Lower leg skin (tissue), 4 donors: ENCODE measurements around the gene ACADM. TPM values are rescaled to one million over a fixed set of nuclear protein-coding genes. Genes with fewer than 3 reads are reported as not detected.

ENCODE experiments used
- DNase-seq, 2 donors: peaks; one replicate each; pipeline ENCODE4 v3.0.0-alpha.2; 2019; ENCODE audit warnings: low spot score in 2 of 2
- H3K4me3 ChIP-seq: fragments of 200-600 bp; sonication (generic); 2 replicates; pipeline ENCODE4 v1.5.1; 2017; ENCODE audit warnings: mild to moderate bottlenecking, low read depth; ENCODE audit not compliant: poor library complexity, severe bottlenecking
- POLR2A ChIP-seq, 2 donors: fragments of 450-650 bp; IDR thresholded peaks; one replicate each; pipeline ENCODE4 v1.6.1; 2016 to 2017; ENCODE audit warnings: antibody characterized with exemption in 2 of 2, mild to moderate bottlenecking in 1 of 2, moderate library complexity in 1 of 2
- WGBS, 2 donors: methylation state at CpG; one replicate each; pipeline ENCODE4 v1.1.5; 2018; 5-methylcytosine and 5-hydroxymethylcytosine counted together
- intact Hi-C: fragments of 100-400 bp; cut with DNase I; formaldehyde crosslinking; loops from one replicate; pipeline ENCODE4 v1.15.0; 2023; ENCODE audit warnings: low total_unique reads
- total RNA-seq, 4 donors: library from RNA; depleted of rRNA; stranded (reverse); fragments of >200 nt; gene quantifications; one replicate each; pipeline ENCODE4 v1.1.0, GENCODE V29; 2016
- TF ChIP-seq, protein P1 (sequence below), 3 donors: fragments of 450-650 bp; IDR thresholded peaks; one replicate each; pipeline ENCODE4 v1.5.1; 2016; ENCODE audit warnings: antibody characterized with exemption in 3 of 3, mild to moderate bottlenecking in 3 of 3, moderate library complexity in 2 of 3

Gene ACADM
- total RNA-seq, 4 donors from 2014 or later = 19.4 to 47.0 (median 33.2) TPM

DNA sequence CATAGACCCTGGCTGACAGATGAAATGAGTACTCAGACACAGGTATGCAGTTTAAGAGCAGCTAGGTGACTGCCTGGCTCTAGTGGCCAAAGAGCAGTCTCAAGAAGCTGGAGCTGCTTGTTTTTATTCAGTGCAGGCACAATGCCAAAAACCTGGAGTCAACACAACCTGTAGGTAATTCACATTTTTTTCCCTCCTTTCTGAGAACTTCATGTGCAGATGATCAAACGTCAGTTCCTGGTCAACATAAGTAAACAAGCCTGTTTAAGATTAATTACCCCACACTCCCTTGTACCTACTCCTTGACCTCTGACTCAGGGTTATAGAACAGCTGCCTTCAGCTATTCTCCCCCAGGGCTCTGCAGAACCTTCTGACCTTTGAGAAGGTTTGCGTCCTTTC lies 17.3 kb upstream of the ACADM start:
- WGBS, 2 donors = 26 to 28% methylated on average over 2 of the region's 2 CpGs
- DNase-seq = no peak
- intact Hi-C loops = no loop called here
- no peak overlapping the region for H3K4me3 ChIP-seq
- TF ChIP-seq, protein P1, sequence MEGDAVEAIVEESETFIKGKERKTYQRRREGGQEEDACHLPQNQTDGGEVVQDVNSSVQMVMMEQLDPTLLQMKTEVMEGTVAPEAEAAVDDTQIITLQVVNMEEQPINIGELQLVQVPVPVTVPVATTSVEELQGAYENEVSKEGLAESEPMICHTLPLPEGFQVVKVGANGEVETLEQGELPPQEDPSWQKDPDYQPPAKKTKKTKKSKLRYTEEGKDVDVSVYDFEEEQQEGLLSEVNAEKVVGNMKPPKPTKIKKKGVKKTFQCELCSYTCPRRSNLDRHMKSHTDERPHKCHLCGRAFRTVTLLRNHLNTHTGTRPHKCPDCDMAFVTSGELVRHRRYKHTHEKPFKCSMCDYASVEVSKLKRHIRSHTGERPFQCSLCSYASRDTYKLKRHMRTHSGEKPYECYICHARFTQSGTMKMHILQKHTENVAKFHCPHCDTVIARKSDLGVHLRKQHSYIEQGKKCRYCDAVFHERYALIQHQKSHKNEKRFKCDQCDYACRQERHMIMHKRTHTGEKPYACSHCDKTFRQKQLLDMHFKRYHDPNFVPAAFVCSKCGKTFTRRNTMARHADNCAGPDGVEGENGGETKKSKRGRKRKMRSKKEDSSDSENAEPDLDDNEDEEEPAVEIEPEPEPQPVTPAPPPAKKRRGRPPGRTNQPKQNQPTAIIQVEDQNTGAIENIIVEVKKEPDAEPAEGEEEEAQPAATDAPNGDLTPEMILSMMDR (IDR thresholded peaks at IDR 0.05) = no peak
- no peak for TF ChIP-seq POLR2A (IDR thresholded peaks at IDR 0.05)

- 62 to 76% methylated on average over 2 of the region's 2 CpGs for WGBS, 2 donors
- intact Hi-C loops = no loop called here
- no peak overlapping the region for H3K4me3 ChIP-seq
- no peak for TF ChIP-seq POLR2A (IDR thresholded peaks at IDR 0.05)
- TF ChIP-seq, protein P1 (IDR thresholded peaks at IDR 0.05) = no peak
- DNase-seq = no peak
Measured at GRCh38 chr1:75708910-75709309, 15.6 kb upstream of the ACADM start.

- H3K4me3 ChIP-seq = no peak overlapping the region
- DNase-seq = no peak
- intact Hi-C loops = no loop called here
- TF ChIP-seq, protein P1 (IDR thresholded peaks at IDR 0.05) = no peak
- no peak for TF ChIP-seq POLR2A (IDR thresholded peaks at IDR 0.05)
Measured at GRCh38 chr1:75710832-75711231, 13.7 kb upstream of the ACADM start.

- H3K4me3 ChIP-seq = no peak overlapping the region
- intact Hi-C loops = no loop called here
- DNase-seq = no peak
- TF ChIP-seq, protein P1 (IDR thresholded peaks at IDR 0.05) = no peak
- TF ChIP-seq POLR2A (IDR thresholded peaks at IDR 0.05) = no peak
Measured at GRCh38 chr1:75711846-75712245, 12.7 kb upstream of the ACADM start.

GRCh38 chr1:75712306-75712705 lies 12.2 kb upstream of the ACADM start:
- intact Hi-C loops = no loop called here
- TF ChIP-seq, protein P1 (IDR thresholded peaks at IDR 0.05) = no peak
- TF ChIP-seq POLR2A (IDR thresholded peaks at IDR 0.05) = no peak
- no peak for DNase-seq
- H3K4me3 ChIP-seq = no peak overlapping the region

DNA sequence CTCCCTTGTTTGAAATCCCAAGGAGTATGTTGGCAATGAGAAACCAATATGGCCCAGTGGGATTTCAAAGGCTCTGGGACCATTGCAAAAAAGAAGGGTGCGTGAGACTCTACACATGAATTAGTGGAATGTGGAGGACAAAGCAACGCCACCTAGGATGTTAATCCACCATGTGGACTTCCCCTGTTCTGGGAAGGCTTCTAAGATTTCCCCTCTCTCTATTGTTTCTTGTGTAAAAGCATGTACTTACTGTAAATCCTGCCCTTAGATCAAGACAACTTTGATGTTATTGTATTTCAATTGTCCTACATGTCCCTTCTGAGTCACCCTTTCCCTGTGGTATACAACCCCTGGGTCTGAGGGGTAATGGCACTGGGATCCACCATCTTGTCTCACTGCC lies 4.7 kb upstream of the ACADM start:
- 85 to 96% methylated on average over 2 of the region's 2 CpGs for WGBS, 2 donors
- no peak for TF ChIP-seq POLR2A (IDR thresholded peaks at IDR 0.05)
- TF ChIP-seq, protein P1 (IDR thresholded peaks at IDR 0.05) = no peak
- H3K4me3 ChIP-seq = no peak overlapping the region
- no peak for DNase-seq
- intact Hi-C loops = no loop called here
